Thoracic aorta (tissue), 2 donors: ENCODE data around the gene NMT1. TPM values are rescaled to one million over a fixed set of nuclear protein-coding genes. Genes with fewer than 3 reads are reported as not detected.

Source experiments
- ATAC-seq: fragments of 150-250 bp; one replicate; pipeline ENCODE4 v1.8.0; 2017; ENCODE audit warnings: low read depth; ENCODE audit not compliant: insufficient number of reproducible peaks, low FRiP score
- DNase-seq: peaks from one replicate; pipeline ENCODE4 v3.0.0-alpha.2; 2020; ENCODE audit warnings: low spot score
- H3K27ac ChIP-seq, 2 donors: fragments of 200-600 bp; sonication (generic); 1 replicate in 1 of 2; 2 replicates in 1 of 2; pipeline ENCODE4 v1.5.1; 2016; ENCODE audit warnings: mild to moderate bottlenecking in 2 of 2, moderate library complexity in 2 of 2
- H3K27me3 ChIP-seq: fragments of 200-600 bp; sonication (generic); replicated peaks from 2 replicates; pipeline ENCODE4 v1.6.0; 2016; ENCODE audit warnings: mild to moderate bottlenecking; ENCODE audit not compliant: insufficient read depth
- H3K36me3 ChIP-seq: fragments of 200-600 bp; sonication (generic); one replicate; pipeline ENCODE4 v1.5.1; 2016
- H3K4me1 ChIP-seq, 2 donors: fragments of 200-600 bp; sonication (generic); 1 replicate in 1 of 2; 2 replicates in 1 of 2; pipeline versions ENCODE4 v1.5.1 to v1.6.0; 2016; ENCODE audit warnings: low read depth in 2 of 2, mild to moderate bottlenecking in 1 of 2; ENCODE audit not compliant: control insufficient read depth in 1 of 2
- H3K4me3 ChIP-seq: fragments of 200-600 bp; sonication (generic); 2 replicates; pipeline ENCODE4 v1.5.1; 2016; ENCODE audit warnings: mild to moderate bottlenecking
- H3K9me3 ChIP-seq: fragments of 200-600 bp; sonication (generic); 2 replicates; pipeline ENCODE4 v1.5.1; 2016
- CTCF ChIP-seq: fragments of 200-600 bp; sonication (generic); IDR thresholded peaks from one replicate; pipeline ENCODE4 v1.5.1; 2019; ENCODE audit warnings: antibody characterized with exemption
- total RNA-seq, 2 donors: library from RNA; depleted of rRNA; stranded (reverse); fragments of >200 nt; gene quantifications; one replicate each; pipeline versions ENCODE4 v1.1.0 to v1.2.3, GENCODE V29; 2016

Gene NMT1
- total RNA-seq, 2 donors from 2014 or later = 53.1 to 64.8 TPM

GRCh38 chr17:45052052-45052772 is 8.9 kb upstream of the NMT1 start:
- no peaks in the 10 kb centered on the region for H3K27me3 ChIP-seq
- peaks cover 11 to 25% of the 10 kb centered on the region in 2 donors for H3K4me1 ChIP-seq
- no peak for DNase-seq
- peak overlapping the region; percentile 75 to 81 for H3K27ac ChIP-seq
- TF ChIP-seq CTCF = no peak
- no peak for ATAC-seq
- H3K9me3 ChIP-seq = no peaks in the 10 kb centered on the region
- no peaks in the 10 kb centered on the region for H3K36me3 ChIP-seq
- peak overlapping the region; percentile 70 for H3K4me3 ChIP-seq

GRCh38 chr17:45060382-45060796 is 728 bp upstream of the NMT1 start:
- no peak for TF ChIP-seq CTCF
- H3K27ac ChIP-seq = peak overlapping the region; percentile 90 to 94
- H3K9me3 ChIP-seq = no peaks in the 10 kb centered on the region
- no peak for ATAC-seq
- peaks cover 28 to 48% of the 10 kb centered on the region in 2 donors for H3K4me1 ChIP-seq
- no peak for DNase-seq
- H3K27me3 ChIP-seq = no peaks in the 10 kb centered on the region
- peak overlapping the region; percentile 88 for H3K4me3 ChIP-seq
- H3K36me3 ChIP-seq = no peaks in the 10 kb centered on the region

- no peak for TF ChIP-seq CTCF
- H3K27me3 ChIP-seq = no peaks in the 10 kb centered on the region
- ATAC-seq (no peak), DNase-seq (no peak)
- peak overlapping the region; percentile 89 to 94 for H3K27ac ChIP-seq
- H3K4me1 ChIP-seq = peaks cover 34 to 59% of the 10 kb centered on the region in 2 donors
- no peaks in the 10 kb centered on the region for H3K9me3 ChIP-seq
- no peaks in the 10 kb centered on the region for H3K36me3 ChIP-seq
- H3K4me3 ChIP-seq = peak overlapping the region; percentile 88
Observed at GRCh38 chr17:45061606-45062205, 589 bp downstream of the NMT1 start.

GRCh38 chr17:45063198-45063597 is 2.1 kb downstream of the NMT1 start:
- H3K4me3 ChIP-seq = no peak overlapping the region
- H3K27me3 ChIP-seq = no peaks in the 10 kb centered on the region
- peaks cover 38 to 69% of the 10 kb centered on the region in 2 donors for H3K4me1 ChIP-seq
- H3K9me3 ChIP-seq = no peaks in the 10 kb centered on the region
- DNase-seq (no peak), ATAC-seq (no peak)
- H3K27ac ChIP-seq = peak overlapping the region in 1 of 2 donors; percentile 89
- H3K36me3 ChIP-seq = no peaks in the 10 kb centered on the region
- no peak for TF ChIP-seq CTCF

GRCh38 chr17:45067637-45068036 is 6.5 kb downstream of the NMT1 start:
- H3K27me3 ChIP-seq = no peaks in the 10 kb centered on the region
- ATAC-seq (no peak), DNase-seq (no peak)
- H3K4me1 ChIP-seq = peaks cover 19 to 49% of the 10 kb centered on the region in 2 donors
- no peak overlapping the region for H3K4me3 ChIP-seq
- peaks cover 11% of the 10 kb centered on the region for H3K36me3 ChIP-seq
- no peaks in the 10 kb centered on the region for H3K9me3 ChIP-seq
- H3K27ac ChIP-seq = no peak overlapping the region
- TF ChIP-seq CTCF = no peak
